GM19351 (cell line): Measurements from ENCODE around the gene SDF2.
A peak's percentile ranks its signal among the peaks of the same experiment; 100 is the strongest.
"Not testable (repeated sequence)": the region's sequence is repeated elsewhere in the genome, so short reads cannot be mapped to it uniquely, and the experiment has no call there.

Experiments
- ATAC-seq: cut with Tn5 transposase; IDR thresholded peaks from one replicate; pipeline ENCODE4 v1.9.1; 2021; ENCODE audit warnings: mild to moderate bottlenecking, moderate library complexity; ENCODE audit not compliant: unreplicated experiment

The SDF2 gene

DNA sequence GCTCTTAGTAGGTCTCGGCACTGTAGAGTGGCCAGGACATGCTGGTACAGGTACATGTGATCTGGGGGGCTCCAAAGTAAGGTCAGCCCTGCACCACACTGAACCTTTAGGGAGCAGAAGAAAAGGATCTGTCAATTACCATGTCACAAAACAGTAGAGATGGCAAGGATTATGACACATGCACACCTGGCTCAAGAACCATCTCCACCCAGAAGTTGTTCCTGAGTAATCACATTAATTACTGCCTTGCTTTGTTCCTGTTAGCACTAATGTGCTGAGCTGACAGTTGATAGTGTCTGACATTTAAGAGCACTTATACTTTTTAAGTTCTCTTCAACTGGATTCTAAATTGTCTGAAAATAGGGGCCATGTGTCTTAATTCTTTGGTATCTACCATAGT is 26.2 kb downstream of the SDF2 start:
- no peak for ATAC-seq

- no peak for ATAC-seq
These were observed 27.4 kb downstream of the SDF2 start for GRCh38 chr17:28634206-28634865.

DNA sequence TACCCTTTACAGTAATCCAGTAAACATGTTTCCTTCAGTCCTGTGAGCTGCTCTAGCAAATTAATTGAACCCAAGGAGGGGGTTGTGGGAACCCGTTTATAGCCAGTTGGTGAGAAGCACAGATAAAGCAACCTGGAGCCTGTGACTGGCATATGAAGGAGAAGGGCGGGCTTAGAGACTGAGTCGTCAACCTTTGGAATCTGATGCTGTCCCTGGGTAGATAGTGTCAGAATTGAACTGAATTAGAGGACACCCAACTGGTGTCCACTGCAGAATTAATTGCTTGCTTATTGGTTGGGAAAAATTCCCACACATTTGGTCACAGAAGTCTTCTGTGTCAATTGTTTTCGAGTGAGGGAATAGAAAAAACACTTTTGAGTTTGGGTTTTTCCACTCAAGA is 34.9 kb downstream of the SDF2 start:
- ATAC-seq, result no peak

GRCh38 chr17:28624148-28624547 is 37.6 kb downstream of the SDF2 start:
- no peak for ATAC-seq

DNA sequence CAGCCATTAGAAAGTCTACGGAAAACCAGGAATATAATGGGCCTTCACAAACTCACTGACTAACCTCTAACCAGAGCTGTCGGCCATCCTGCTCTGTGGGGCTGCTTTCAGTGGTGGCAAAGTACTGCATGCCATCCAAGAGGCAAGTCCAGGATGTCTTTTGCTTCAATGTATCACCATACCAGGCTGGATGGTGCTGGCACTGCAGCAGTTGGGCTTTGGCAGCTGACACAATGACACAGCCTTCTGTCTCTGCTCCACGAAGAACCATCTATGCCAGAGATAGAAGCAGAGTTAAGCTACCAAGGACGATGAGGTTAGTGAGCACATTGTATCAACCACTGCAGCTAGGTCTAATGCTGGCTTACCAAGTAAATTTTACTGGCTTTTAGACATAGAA is 38.0 kb downstream of the SDF2 start:
- ATAC-seq, result no peak

GRCh38 chr17:28622186-28622585 is 39.5 kb downstream of the SDF2 start:
- no peak for ATAC-seq

GRCh38 chr17:28620010-28620409 is 41.7 kb downstream of the SDF2 start:
- no peak for ATAC-seq

DNA sequence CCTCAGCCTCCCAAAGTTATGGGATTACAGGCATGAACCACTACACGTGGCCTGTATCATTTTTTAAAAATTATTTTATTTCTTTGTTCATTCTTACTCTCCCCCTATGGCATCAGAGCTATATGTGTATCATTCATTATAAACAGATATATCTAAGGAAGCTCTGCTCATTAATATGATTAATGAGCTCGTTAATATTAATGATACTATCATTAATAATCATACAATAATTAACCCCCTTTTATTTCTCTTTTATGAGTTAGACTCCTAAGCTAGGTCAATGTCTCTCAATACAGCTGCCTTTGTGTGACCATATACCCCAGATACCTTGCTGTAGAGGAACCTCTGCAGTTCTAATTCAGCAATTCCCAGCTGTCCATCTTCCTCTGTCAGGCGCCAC is 43.2 kb downstream of the SDF2 start:
- no peak for ATAC-seq

GRCh38 chr17:28616281-28616680 is 45.4 kb downstream of the SDF2 start:
- no peak for ATAC-seq

DNA sequence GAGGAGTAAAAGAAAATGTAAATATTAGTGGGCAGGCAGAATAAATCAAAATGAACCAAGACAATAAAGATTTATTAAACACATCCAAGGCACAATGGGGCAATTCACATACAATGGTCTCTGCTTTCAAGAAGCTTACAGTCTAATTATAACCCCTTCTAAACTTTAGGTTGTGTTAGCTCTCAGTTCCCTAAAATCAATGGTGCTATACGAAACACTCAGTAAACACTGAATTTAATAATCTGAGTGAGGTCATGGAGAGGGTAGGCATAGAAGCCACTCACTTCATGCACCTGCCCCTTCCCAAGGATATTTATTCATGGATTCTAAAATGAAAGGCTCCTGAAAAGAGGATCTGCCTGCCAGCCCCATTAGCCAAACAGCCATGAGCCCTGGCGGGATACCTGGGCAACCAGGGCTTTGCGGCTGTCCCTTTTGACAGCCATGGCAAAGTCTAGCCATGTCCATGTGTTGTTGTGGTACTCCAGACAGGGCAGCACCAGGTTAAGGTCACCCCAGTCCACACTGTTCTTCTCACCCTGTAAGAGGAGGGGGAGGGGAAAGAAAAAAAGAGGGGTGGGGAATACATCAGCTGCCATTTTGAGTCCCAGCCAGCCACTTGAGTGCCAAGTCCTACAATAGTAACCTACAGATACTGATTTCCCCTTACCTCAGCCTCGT is 46.3 kb downstream of the SDF2 start:
- no peak for ATAC-seq

GRCh38 chr17:28613931-28614381 is 47.8 kb downstream of the SDF2 start, which contains the start of gene RSKR:
Gene RSKR, minus strand, starts transcription at chr17:28614185. Its CDS starts 24 bp downstream, at chr17:28614161.
- no peak for ATAC-seq

DNA sequence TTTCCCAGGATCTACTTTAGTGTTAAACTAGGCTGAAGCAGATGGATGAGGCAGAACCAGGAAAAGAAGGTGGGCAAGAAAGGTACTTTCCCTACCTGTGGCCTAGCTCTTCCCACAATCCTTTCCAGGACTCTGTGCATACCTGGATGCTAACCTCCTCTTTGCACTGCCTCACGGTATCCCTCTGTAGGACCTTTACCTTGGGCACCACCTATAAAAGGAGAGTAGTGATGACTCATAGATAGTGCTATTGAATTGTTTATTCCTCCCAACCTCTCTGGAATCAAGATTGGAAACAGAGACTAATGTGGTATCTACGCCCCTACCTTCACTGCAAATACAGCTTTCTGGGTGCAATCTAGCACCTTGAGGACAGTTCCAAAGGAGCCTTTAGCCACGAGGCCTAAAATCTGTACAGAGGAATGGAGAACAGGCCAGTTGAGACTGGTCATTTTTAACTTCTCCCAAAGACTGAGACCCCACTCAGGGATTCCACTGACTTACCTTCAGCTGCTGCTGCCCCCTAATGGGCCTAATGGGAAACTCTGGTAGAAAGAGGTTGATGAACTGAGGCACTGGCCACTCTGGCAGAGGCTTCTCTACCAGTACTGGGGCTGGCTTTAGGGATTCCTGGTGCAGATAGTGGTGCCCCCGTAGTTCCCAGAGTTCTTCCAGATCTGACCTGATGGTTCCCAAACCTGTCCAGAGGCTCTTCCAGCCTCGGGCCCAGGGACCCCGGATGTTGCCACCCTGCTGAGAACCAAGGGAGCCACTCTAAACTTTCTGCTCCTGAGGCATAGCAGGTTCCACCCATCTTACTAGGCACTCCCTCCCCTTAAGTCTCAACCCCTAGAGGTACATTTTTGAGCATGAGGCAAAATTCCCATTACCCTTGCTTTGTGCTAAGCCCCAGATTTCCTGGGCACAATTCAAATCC is 48.5 kb downstream of the SDF2 start:
- no peak for ATAC-seq

GRCh38 chr17:28612531-28612930 is 49.2 kb downstream of the SDF2 start:
- ATAC-seq, result no peak

GRCh38 chr17:28610376-28610775 is 51.3 kb downstream of the SDF2 start:
- no peak for ATAC-seq

DNA sequence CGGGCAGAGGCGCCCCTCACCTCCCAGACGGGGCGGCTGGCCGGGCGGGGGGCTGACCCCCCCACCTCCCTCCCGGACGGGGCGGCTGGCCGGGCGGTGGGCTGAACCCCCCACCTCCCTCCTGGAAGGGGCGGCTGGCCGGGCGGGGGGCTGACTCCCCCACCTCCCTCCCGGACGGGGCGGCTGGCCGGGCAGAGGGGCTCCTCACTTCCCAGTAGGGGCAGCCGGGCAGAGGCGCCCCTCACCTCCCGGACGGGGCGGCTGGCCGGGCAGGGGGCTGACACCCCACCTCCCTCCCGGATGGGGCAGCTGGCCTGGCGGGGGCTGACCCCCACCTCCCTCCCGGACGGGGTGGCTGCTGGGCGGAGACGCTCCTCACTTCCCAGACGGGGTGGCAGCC is 57.7 kb downstream of the SDF2 start:
- ATAC-seq, result not testable (repeated sequence)

DNA sequence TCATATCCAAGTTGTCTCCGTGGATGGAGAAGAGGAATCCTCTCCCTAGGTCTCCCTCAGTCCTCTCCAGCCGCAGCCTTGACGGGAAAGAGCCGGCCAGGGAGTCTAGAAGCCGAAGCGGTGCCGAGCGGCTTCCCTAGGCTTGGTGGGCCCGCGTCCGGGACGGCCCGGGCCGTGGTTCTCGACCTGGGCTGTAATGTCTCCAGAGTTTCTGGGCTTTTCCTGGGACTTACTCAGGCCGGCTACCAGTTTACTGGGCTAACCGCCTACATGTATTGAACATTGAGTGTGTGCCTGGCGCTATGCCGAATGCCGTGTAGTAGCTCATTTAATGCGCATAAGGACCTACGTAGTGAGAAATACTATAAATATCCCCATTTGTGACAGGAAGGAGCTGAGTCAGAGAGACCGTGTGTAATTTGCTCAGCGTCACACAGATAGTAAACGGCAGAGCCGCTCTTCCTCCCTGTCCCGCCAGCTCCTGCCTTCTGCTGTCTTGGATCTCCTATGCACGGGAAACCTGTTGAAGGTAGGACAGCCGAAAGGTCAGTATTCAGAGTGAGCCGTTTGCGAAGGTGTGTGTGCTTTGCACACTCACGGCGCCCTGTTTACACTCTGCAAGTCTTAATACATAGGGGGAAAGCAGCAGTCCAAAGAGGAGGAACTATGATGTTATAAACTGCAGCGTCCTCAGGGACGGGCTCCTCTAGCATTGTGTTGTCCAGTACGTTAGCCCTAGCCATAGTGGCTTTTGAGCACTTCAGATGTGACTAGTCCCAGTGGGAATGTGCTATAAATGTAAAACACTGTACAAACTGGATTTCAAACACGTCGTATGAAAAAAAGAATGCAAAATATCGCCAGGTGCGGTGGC is 62.2 kb downstream of the SDF2 start:
- ATAC-seq, result peak; percentile 58

DNA sequence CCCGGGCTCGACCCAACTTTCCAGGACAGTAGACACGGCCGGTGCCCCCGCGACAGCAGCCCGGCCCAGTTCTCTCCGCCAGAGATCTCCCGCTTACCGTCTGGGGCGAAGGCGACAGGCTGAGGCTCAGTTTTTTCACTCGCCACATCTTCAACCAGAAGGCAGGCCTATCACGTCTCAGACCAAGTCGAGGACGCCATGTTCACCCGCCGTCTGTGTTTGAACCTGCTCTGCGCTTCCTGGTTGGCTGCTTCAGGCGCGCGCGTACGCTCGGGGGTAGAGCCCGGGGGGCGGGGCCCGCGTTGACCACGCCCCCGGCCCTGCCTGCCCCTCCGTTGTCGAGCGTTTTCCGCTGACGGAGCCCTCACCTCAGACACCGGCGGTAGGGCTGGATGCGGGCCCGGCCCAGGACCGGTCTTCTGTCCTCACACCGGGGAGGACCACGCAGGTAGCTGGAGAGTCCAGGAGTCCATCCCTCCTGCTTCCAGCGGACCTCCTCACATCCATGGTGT is 62.9 kb downstream of the SDF2 start, which contains the start of gene SPAG5:
Gene SPAG5 (minus strand): TSS at position 227 of the 512 bp plus-strand sequence. CDS start 79 bp downstream, at position 148.
- ATAC-seq, result peak; percentile 75

- peak; percentile 12 for ATAC-seq
These were observed 63.3 kb downstream of the SDF2 start for GRCh38 chr17:28598389-28598788.
